Measurements from ENCODE around the gene ARX.

The ARX gene

GRCh38 chrX:25001808-25002660 lies 13.7 kb downstream of the ARX start:
- DNase-seq (ENCODE audit: low read depth in 2 of 2), result no peak

DNA sequence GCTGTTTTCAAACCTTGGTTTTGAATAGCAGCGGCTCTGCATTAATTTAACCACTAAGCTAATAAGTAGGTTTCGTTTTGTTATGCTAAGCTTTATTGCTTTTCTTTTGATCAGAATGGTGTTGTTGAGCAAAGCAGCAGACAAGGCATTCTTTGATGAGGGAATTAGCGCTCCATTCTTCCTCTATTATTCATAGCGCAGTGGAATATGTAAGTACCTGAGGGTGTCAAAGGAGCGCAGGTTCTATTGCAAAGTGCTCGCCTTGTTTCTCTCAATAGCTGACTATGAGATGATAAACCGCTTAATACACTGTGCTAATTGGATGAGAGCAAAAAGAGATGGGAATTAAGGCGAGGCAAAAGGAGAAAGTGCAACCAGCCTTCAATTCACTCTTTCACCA lies 16.3 kb downstream of the ARX start:
- no peak for DNase-seq (ENCODE audit: low read depth in 2 of 2)

- no peak for DNase-seq (ENCODE audit: low read depth in 2 of 2)
Observed at GRCh38 chrX:24996096-24996709, 19.6 kb downstream of the ARX start.

- DNase-seq (ENCODE audit: low read depth in 2 of 2), result no peak
Observed at GRCh38 chrX:24993879-24994278, 21.9 kb downstream of the ARX start.

GRCh38 chrX:24990535-24990934 lies 25.2 kb downstream of the ARX start:
- no peak for DNase-seq (ENCODE audit: low read depth in 2 of 2)

DNA sequence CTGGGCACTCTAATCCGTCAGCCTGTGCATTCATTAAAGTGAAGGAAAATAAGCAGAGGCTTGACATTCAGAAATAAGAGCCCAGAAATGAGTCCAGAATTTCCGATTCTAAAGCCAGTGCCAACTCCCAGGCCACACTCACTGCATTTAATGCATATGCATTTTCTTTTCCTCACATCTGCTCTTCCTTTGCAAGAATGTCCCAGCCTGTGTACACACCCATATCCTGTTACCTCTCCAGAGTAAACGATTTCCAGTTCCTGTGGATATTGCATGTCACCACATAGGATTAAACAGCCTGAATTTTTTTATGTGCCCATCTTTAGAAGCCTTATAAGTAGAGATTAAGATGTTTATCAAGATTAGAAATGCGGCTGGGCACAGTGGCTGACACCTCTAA lies 27.5 kb downstream of the ARX start:
- DNase-seq (ENCODE audit: low read depth in 2 of 2), result no peak

DNA sequence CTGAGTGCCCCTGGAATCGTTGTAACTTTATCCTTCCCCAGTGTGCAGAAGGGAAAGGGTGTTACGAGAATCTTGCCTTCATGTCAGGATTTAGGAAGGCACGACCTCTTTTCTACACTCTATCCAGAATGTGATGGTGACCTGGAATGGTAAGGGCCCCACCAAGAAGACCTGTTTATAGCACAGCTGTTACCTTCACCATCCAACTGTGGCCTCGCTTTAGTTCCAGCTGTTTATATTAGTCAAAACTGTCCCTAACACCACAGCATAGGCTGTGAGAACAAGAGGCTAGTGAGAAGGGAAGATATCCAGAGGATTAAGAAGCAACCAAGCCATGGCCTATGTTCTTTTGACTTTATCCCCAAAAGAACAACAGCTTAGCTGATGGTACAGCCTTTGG lies 28.0 kb downstream of the ARX start:
- DNase-seq (ENCODE audit: low read depth in 2 of 2), result no peak

GRCh38 chrX:24985120-24985519 lies 30.6 kb downstream of the ARX start:
- no peak for DNase-seq (ENCODE audit: low read depth in 2 of 2)

- no peak for DNase-seq (ENCODE audit: low read depth in 2 of 2)
Observed at GRCh38 chrX:24983931-24984330, 31.8 kb downstream of the ARX start.

DNA sequence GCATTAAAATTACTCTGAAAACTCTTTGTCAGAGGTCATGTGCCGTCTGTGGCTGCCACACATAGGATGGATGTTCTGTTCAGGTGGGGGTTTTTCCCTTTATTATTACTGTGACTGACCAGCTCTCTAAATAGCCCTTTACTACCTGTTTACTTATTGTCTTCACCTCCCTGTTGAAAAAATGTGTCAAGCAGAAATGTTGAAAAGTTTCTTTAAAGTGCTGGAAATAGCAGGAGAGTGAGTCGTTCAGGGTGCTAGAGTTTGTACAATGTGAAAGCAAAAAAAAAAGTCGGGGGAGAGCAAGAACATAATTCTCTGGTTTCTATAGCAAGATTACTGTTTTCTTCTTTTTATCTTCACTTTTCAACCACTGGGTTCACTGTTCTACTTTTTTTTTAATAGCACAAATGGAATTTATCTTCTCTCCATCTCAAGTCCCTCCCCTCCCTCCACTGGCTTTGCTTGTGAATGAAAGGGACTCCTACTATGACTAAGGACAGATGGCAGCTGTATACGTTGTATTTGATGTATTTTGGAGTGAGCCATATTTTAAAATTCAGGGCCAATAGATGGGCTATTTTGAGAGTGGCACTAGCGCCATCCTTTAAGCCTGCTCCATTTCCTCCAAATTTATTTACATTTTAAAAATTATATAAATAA lies 33.3 kb downstream of the ARX start:
- DNase-seq (ENCODE audit: low read depth in 2 of 2), result no peak

- no peak for DNase-seq (ENCODE audit: low read depth in 2 of 2)
Observed at GRCh38 chrX:24981030-24981429, 34.7 kb downstream of the ARX start.

- no peak for DNase-seq (ENCODE audit: low read depth in 2 of 2)
Observed at GRCh38 chrX:24979081-24979480, 36.7 kb downstream of the ARX start.

DNA sequence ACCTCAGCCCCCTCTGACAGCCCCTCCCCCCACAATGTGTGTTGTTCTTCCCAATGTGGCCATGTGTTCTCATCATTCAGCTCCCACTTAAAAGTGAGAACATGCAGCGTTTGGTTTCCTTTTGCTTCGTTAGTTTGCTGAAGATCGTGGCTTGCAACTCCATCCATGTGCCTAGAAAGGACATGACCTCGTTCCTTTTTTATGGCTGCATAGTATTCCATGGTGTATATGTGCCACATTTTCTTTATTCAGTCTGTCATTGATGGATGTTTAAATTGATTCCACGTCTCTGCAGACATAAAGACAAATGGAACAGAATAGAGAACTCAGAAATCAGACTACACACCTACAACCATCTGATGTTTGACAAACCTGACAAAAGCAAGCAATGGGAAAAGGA lies 46.0 kb downstream of the ARX start:
- no peak for DNase-seq (ENCODE audit: low read depth in 2 of 2)

GRCh38 chrX:24965372-24965771 lies 50.4 kb downstream of the ARX start:
- no peak for DNase-seq (ENCODE audit: low read depth in 2 of 2)

DNA sequence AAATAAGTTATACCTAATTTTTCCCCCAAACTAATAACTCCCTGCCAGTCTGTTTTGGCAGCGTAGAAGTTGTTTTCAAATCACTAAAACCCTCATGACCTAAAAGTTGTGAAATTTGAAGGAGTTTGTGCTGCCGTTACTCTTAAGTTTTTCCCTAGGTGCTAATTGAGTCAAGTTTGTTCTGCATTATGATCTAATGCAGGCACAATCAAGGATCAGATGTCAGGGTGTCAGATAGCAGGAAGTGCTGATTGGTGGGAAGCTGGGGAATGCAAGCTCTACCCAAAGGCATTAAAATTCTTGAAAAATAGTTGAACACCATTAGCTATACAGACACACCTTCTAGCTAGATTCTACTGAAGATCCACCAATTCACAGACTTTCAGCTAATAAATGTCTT lies 51.9 kb downstream of the ARX start:
- no peak for DNase-seq (ENCODE audit: low read depth in 2 of 2)

- no peak for DNase-seq (ENCODE audit: low read depth in 2 of 2)
Observed at GRCh38 chrX:24961809-24962208, 54.0 kb downstream of the ARX start.

GRCh38 chrX:24956828-24957227 lies 58.9 kb downstream of the ARX start:
- DNase-seq (ENCODE audit: low read depth in 2 of 2), result no peak

DNA sequence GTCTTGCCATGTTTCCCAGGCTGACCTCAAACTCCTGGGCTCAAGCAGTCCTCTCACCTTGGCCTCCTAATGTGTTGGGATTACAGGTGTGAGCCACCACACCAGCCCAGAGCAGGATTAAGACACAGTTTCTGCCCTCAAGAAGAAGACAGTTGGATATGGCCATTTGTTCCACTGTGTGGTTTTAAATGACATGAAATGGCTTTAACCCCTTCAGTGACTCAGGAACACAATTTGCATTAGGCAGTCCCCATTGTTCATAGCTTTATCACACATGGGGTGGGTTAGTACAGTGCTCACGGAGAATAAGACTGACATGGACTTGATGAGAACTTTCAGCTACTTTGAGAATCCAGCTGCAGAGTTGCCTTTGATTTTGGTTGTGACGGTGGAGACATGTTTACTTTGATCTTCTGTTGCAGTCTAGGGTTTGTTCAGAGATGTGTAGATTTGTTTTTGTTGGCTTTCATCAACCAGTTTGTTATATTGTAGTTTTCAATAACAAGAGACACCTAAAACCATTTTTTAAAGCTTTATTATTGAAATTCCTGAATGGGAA lies 60.3 kb downstream of the ARX start:
- no peak for DNase-seq (ENCODE audit: low read depth in 2 of 2)

DNA sequence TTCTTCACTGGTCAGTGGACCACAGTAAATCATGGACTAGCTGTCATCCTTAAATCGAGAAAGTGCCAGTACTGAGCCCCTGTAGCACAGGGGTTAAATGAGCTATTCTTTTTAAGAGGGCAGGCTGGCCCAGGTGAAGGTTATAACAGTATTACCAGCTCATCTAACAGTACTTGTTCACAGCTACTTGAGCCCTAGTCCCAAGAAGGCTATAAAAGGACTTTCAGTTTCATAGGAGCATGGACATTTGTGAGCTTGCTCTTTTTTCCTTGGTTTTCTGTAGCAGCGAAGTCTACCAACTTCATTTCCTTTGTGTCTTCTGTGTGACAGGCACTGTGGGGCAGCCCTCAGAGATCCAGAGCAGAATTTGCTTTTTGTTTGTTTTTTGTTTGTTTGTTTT lies 61.0 kb downstream of the ARX start:
- DNase-seq (ENCODE audit: low read depth in 2 of 2), result no peak
